C4-2B (cell line): ENCODE results near the gene HDAC2.
"Not testable (repeated sequence)": the region's sequence is repeated elsewhere in the genome, so short reads cannot be mapped to it uniquely, and the experiment has no call there.

Experiments
- H3K27ac ChIP-seq: fragments of 450-650 bp; 2 replicates; pipeline ENCODE4 v1.5.1; 2017
- CTCF ChIP-seq: fragments of 450-650 bp; conservative IDR thresholded peaks from 2 replicates; pipeline ENCODE4 v1.5.1; 2017; ENCODE audit warnings: mild to moderate bottlenecking
- ZFX ChIP-seq: fragments of 450-650 bp; IDR thresholded peaks from 2 replicates; pipeline ENCODE4 v1.6.1; 2017

The HDAC2 gene

GRCh38 chr6:113924312-113924723 is 46.6 kb downstream of the HDAC2 start:
- TF ChIP-seq ZFX (no peak), CTCF (no peak)
- H3K27ac ChIP-seq: no peak overlapping the region

GRCh38 chr6:113923526-113923925 is 47.4 kb downstream of the HDAC2 start:
- no peak for TF ChIP-seq CTCF
- TF ChIP-seq ZFX: no peak
- H3K27ac ChIP-seq: no peak overlapping the region

GRCh38 chr6:113921299-113921904 is 49.5 kb downstream of the HDAC2 start:
- no peak overlapping the region for H3K27ac ChIP-seq
- TF ChIP-seq CTCF: no peak
- TF ChIP-seq ZFX: no peak

- TF ChIP-seq CTCF: no peak
- no peak for TF ChIP-seq ZFX
- no peak overlapping the region for H3K27ac ChIP-seq
These were observed 50.2 kb downstream of the HDAC2 start for GRCh38 chr6:113920663-113921267.

GRCh38 chr6:113910285-113910684 is 60.7 kb downstream of the HDAC2 start:
- H3K27ac ChIP-seq: not testable (repeated sequence)

- peak; percentile 76 for TF ChIP-seq CTCF
- no peak for TF ChIP-seq ZFX
- no peak overlapping the region for H3K27ac ChIP-seq
These were observed 61.6 kb downstream of the HDAC2 start for GRCh38 chr6:113909224-113909856.

- TF ChIP-seq ZFX (no peak), CTCF (no peak)
- no peak overlapping the region for H3K27ac ChIP-seq
These were observed 62.1 kb downstream of the HDAC2 start for GRCh38 chr6:113908801-113909200.
